Measurements from ENCODE around the gene ACSBG1.
A peak's percentile ranks its signal among the peaks of the same experiment; 100 is the strongest.

Gene ACSBG1

DNA sequence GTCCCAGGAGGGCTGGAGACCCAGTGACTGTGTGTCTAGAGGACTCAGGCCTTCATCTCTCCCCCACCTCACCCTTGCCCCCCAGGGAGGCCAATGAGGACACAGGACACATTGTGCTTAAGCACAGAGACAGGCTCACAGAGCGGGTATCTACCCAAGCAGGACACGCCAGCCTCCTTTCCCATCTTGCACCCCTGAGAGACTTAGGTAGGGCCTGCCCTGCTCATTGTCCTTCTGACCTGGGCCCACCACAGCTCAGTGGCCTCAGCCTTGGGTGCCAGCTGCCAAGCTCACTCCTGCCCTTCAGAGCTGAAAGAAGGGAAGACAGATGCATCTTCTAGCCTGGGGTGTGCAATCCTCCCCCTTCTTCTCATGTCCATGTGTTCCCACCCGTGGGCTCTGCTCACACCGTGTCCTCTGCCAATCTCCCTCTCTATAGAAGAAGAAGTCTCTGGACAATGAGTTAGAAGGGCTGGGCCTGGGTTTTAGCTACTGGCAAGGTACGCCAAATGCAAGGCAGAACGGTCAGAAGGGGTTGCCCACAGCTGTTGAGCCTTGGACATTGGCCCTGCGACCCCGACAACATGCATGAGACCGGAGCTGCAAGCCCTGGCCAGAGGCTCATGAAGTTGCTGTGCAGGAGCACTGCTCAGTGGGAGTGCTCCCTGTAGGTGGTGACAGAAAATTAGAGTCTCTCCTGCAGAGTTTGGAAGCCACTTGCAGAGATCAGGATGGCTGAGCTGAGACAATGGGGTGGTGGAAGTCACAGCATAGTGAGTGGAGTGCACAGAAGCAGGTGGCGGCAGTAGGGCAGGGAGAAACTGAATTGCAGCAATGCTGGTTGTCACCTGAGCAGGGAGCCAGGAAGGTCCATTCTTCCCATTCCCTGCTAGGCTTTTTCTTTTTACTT is 32.8 kb downstream of the ACSBG1 start:
- no peak for DNase-seq

GRCh38 chr15:78200276-78200930 is 34.0 kb downstream of the ACSBG1 start:
- no peak for DNase-seq

DNA sequence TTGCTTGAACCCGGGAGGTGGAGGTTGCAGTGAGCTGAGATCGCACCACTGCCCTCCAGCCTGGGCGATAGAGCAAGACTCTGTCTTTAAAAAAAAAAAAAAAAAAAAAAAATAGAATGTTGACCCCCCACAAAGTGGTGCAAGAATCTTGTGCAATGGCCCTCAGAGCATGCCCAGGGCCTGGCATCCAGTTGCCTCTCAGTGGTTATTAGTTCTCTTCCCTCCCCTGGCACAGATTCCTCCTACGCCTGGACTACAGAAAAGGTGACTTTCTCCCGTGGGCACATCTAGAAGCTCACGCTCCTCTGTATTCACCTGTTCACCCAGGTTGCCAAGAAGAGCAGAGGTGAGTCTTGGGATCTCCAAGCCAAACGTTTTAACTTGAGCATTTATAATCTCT is 36.7 kb downstream of the ACSBG1 start:
- DNase-seq, result no peak

GRCh38 chr15:78195735-78196201 is 38.6 kb downstream of the ACSBG1 start:
- peak; percentile 59 for DNase-seq

GRCh38 chr15:78194568-78194925 is 39.8 kb downstream of the ACSBG1 start:
- DNase-seq, result no peak

- DNase-seq, result no peak
Measured at GRCh38 chr15:78193731-78194567, 40.4 kb downstream of the ACSBG1 start.

DNA sequence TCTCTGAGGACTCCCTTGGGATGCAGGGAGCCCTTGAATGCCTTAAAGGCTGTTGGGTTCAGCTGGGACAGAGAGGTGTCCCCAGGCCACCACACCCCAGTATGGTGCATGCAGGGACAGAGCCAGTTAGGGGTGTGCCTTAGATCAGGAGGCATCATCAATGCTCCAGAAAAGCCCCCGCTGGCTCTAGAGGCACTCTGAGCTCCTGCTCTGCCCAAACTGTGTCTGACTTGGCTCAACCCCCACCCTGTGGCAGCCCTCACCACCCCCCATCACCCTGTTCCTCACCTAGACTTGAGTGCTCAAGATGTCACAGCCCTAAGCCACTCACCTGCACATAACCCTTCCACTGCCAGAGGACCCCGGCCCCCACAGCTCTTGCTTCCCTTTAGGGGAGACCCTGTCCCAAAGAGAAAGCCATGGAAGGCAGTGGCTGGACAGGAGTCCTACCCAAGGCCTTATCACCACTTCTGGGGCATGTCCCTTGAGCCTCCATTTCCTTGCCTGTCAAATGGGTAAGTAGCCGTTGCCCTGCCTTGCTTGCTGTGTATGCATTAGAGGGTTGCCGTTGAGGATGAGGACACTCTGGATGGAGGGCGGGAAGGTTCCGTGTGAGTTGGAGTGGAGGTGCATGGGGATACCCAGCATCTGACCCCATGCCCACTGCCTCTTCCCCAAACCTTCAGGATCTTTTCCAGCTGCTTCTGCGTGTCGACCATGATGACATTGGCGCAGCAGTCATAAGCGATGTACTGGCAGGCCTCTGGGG is 41.4 kb downstream of the ACSBG1 start:
- no peak for DNase-seq

GRCh38 chr15:78182821-78183220 is 51.5 kb downstream of the ACSBG1 start:
- no peak for DNase-seq

GRCh38 chr15:78182336-78182700 is 52.0 kb downstream of the ACSBG1 start:
- DNase-seq, result no peak

- DNase-seq, result no peak
Measured at GRCh38 chr15:78179906-78180305, 54.5 kb downstream of the ACSBG1 start.

- no peak for DNase-seq
Measured at GRCh38 chr15:78179286-78179840, 55.0 kb downstream of the ACSBG1 start.

DNA sequence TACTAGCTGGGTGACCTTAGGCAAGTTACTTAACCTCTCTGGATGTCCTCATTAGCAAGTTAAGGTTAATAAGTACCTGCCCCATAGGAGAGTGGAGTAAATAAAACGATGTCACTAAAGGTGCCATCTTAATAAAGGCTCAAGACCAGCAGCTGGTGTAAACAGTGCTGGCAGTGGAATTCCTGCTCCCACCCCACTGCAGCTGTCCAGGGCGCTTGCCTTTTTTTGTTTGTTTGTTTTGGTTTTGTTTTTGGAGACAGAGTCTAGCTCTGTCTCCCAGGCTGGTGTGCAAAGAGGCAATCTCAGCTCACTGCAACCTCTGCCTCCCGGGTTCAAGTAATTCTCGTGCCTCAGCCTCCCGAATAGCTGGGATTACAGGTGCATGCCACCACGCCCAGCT is 56.3 kb downstream of the ACSBG1 start:
- DNase-seq, result no peak

- peak; percentile 52 for DNase-seq
Measured at GRCh38 chr15:78177447-78177873, 56.9 kb downstream of the ACSBG1 start.

DNA sequence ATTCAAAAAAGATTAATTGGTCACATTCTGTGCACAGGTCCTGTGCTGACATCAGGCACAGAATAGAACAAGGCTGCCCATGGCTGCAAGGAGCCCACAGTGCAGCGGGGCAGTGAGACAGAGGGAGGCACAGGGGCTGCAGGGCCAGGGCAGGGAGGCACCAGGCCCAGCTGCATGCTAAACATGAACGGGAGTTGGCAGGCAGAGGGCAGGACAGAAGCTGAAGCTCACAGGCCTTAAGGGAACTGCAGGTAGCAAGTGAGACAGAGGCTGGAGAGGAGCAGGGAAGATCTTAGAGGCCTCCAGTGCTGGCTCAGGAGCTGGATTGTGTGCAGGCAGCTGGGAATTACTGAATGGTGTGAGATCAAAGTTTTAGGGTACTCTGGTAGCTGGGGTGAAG is 59.0 kb downstream of the ACSBG1 start:
- DNase-seq, result no peak

DNA sequence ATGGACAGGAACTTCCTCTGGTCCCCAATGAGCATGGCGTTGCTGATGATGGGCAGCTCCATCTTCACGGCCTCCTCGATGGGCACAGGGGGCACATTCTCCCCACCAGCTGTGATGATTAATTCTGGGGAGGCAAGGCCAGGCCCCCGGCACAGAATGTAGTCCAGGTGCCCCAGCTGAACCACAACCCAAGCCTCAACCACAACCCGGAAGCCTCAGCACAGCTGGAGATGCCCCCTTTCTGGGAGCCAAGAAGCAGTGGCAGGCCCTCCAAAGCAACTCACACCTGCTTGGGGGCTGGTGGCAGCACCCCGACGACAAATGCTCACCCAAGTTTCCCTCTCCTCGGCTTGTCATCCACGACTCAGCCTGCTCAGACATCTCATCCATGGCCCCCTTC is 60.0 kb downstream of the ACSBG1 start:
- DNase-seq, result peak; percentile 36

GRCh38 chr15:78171864-78172472 is 62.4 kb downstream of the ACSBG1 start:
- no peak for DNase-seq

GRCh38 chr15:78170848-78171773 is 63.3 kb downstream of the ACSBG1 start:
- no peak for DNase-seq

- no peak for DNase-seq
Measured at GRCh38 chr15:78168608-78169007, 65.8 kb downstream of the ACSBG1 start.

DNA sequence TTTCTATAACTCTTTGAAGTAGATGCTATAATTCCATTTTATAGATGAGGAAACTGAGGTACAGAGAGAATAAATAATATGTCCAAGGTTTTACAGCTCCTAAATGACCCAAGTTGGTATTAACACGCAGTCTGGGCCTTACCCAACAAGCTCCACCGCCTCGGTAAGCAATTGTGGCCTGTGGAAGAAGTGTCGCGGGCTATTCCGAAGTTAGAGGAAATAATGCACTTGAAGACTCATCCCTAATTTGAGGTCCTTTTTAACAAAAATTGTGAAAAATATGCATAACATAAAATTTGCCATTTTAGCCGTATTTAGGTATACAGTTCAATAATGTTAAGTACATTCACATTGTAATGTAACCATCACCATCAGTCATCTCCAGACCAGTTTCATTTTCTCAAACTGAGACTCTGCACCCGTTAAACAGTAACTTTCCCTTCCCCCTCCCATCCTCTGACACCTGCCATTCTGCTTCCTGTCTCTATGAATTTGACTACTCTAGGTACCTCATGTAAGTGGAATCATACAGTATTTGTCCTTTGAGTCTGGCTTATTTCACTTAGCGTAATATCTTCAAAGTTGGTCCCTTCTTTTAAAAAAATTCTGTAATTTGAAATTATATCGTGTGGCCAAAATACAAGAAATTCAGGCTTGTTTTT is 67.0 kb downstream of the ACSBG1 start:
- DNase-seq, result peak; percentile 90

GRCh38 chr15:78164010-78164409 is 70.4 kb downstream of the ACSBG1 start:
- no peak for DNase-seq

Data from activated CD4-positive, alpha-beta T cell treated with anti-CD3 and anti-CD28 coated beads, Interleukin-10, Interleukin-2, amounts not matched to agents 100 ng/mL and 50 ng/mL, durations not matched to agents 16 hours and 8 hours (primary cell).